Neuronal stem cell (in vitro differentiated cells): ENCODE measurements around the gene SLC25A26.

Source experiments
- DNase-seq: peaks from one replicate; pipeline ENCODE4 v3.0.0-alpha.2; 2013; ENCODE audit warnings: low spot score
- H2AFZ ChIP-seq: one replicate; pipeline ENCODE4 v1.6.1; 2013; ENCODE audit warnings: mild to moderate bottlenecking, low read length, inconsistent platforms
- H2AK5ac ChIP-seq: 2 replicates; pipeline ENCODE4 v1.6.1; 2013; ENCODE audit warnings: low read depth, mild to moderate bottlenecking, inconsistent platforms, low read length, moderate library complexity, mixed read lengths
- H2BK120ac ChIP-seq: 2 replicates; pipeline ENCODE4 v1.6.1; 2013; ENCODE audit warnings: low read depth, mild to moderate bottlenecking, inconsistent platforms, low read length, moderate library complexity, mixed read lengths
- H2BK12ac ChIP-seq: one replicate; pipeline ENCODE4 v1.6.1; 2013; ENCODE audit warnings: low read length, inconsistent platforms
- H2BK15ac ChIP-seq: 2 replicates; pipeline ENCODE4 v1.6.1; 2013; ENCODE audit warnings: mild to moderate bottlenecking, low read length, inconsistent platforms, mixed read lengths
- H2BK5ac ChIP-seq: one replicate; pipeline ENCODE4 v1.6.1; 2013; ENCODE audit warnings: inconsistent platforms, mild to moderate bottlenecking, low read length, moderate library complexity
- H3K14ac ChIP-seq: one replicate; pipeline ENCODE4 v1.6.1; 2013; ENCODE audit warnings: low read length, inconsistent platforms
- H3K18ac ChIP-seq: 2 replicates; pipeline ENCODE4 v1.6.1; 2013; ENCODE audit warnings: low read length, inconsistent platforms
- H3K23ac ChIP-seq: 2 replicates; pipeline ENCODE4 v1.6.1; 2013; ENCODE audit warnings: low read depth, mild to moderate bottlenecking, mixed read lengths, low read length, inconsistent platforms; ENCODE audit not compliant: poor library complexity
- H3K27ac ChIP-seq: replicated peaks from 3 replicates; pipeline ENCODE4 v1.5.1; 2013; ENCODE audit warnings: low read length, inconsistent platforms
- H3K27me3 ChIP-seq, 3 experiments: 2 replicates each; pipeline ENCODE4 v1.6.1; 2013; ENCODE audit warnings: low read length in 3 of 3, mild to moderate bottlenecking in 2 of 3, inconsistent platforms in 1 of 3, low read depth in 1 of 3, mixed read lengths in 1 of 3, moderate library complexity in 1 of 3; ENCODE audit not compliant: control insufficient read depth in 3 of 3, insufficient read depth in 3 of 3
- H3K36me3 ChIP-seq, 2 donors: replicated peaks in 1 of 2; 2 replicates each; pipeline ENCODE4 v1.6.1; 2013; ENCODE audit warnings: low read length in 2 of 2; ENCODE audit not compliant: control insufficient read depth in 2 of 2, insufficient read depth in 2 of 2
- H3K4ac ChIP-seq: 2 replicates; pipeline ENCODE4 v1.6.1; 2013; ENCODE audit warnings: inconsistent platforms, mild to moderate bottlenecking, low read length, moderate library complexity
- H3K4me1 ChIP-seq, 2 donors: 1 replicate in 1 of 2; 2 replicates in 1 of 2; pipeline ENCODE4 v1.6.1; 2013; ENCODE audit warnings: low read length in 2 of 2, low read depth in 1 of 2; ENCODE audit not compliant: control insufficient read depth in 2 of 2, insufficient read depth in 1 of 2
- H3K4me2 ChIP-seq: one replicate; pipeline ENCODE4 v1.6.1; 2013; ENCODE audit warnings: mild to moderate bottlenecking, low read length, inconsistent platforms; ENCODE audit not compliant: insufficient read depth, poor library complexity, severe bottlenecking
- H3K4me3 ChIP-seq, 2 donors: 2 replicates each; pipeline ENCODE4 v1.5.1; 2013; ENCODE audit warnings: low read length in 2 of 2, mild to moderate bottlenecking in 2 of 2, inconsistent platforms in 1 of 2, moderate library complexity in 1 of 2
- H3K79me1 ChIP-seq: one replicate; pipeline ENCODE4 v1.6.1; 2013; ENCODE audit warnings: low read depth, mild to moderate bottlenecking, inconsistent platforms, low read length, moderate library complexity
- H3K9ac ChIP-seq: one replicate; pipeline ENCODE4 v1.6.1; 2013; ENCODE audit warnings: mild to moderate bottlenecking, low read depth, low read length, inconsistent platforms; ENCODE audit not compliant: poor library complexity
- H3K9me3 ChIP-seq, 2 donors: replicated peaks in 1 of 2; 2 replicates each; pipeline versions ENCODE3 to v1.6.1; 2013; ENCODE audit warnings: low read length in 2 of 2, mild to moderate bottlenecking in 2 of 2, inconsistent platforms in 1 of 2, low read depth in 1 of 2, mixed read lengths in 1 of 2, moderate library complexity in 1 of 2; ENCODE audit not compliant: control insufficient read depth in 2 of 2, insufficient read depth in 1 of 2
- H4K8ac ChIP-seq: one replicate; pipeline ENCODE4 v1.6.1; 2013; ENCODE audit warnings: low read depth, mild to moderate bottlenecking, inconsistent platforms, low read length, moderate library complexity
- H4K91ac ChIP-seq: one replicate; pipeline ENCODE4 v1.6.1; 2013; ENCODE audit warnings: low read length, low read depth, mild to moderate bottlenecking, inconsistent platforms; ENCODE audit not compliant: poor library complexity
- WGBS, 2 donors: extraction: QIAGEN DNeasy Blood & Tissue Kit; methylation state at CpG; one replicate each; pipeline ENCODE4 v1.1.7; 2013; ENCODE audit warnings: missing lambda C conversion rate in 2 of 2, mixed read lengths in 1 of 2; ENCODE audit not compliant: insufficient read length in 2 of 2, insufficient replicate concordance in 1 of 2; ENCODE audit errors: extremely low coverage in 2 of 2; 5-methylcytosine and 5-hydroxymethylcytosine counted together

The SLC25A26 gene

GRCh38 chr3:66386925-66387650 lies 166.3 kb downstream of the SLC25A26 start:
- Histone ChIP-seq H3K27ac (no peak overlapping the region), H3K9ac (no peak overlapping the region), H2BK120ac (no peak overlapping the region), H3K18ac (no peak overlapping the region), H3K36me3 (peaks cover 53 to 98% of the 10 kb centered on the region in 2 donors), H3K23ac (no peak overlapping the region), H3K14ac (no peak overlapping the region), H3K4me3 (no peak overlapping the region), H3K4me1 (no peaks in the 10 kb centered on the region), H3K4ac (no peak overlapping the region), H2AK5ac (no peak overlapping the region), H3K4me2 (no peak overlapping the region), H4K8ac (no peak overlapping the region), H3K27me3 (no peaks in the 10 kb centered on the region), H2AFZ (no peak overlapping the region), H4K91ac (no peak overlapping the region), H2BK15ac (no peak overlapping the region), H3K79me1 (peaks cover 8% of the 10 kb centered on the region), H2BK12ac (no peak overlapping the region), H2BK5ac (no peak overlapping the region), H3K9me3 (peaks cover 6 to 42% of the 10 kb centered on the region in 2 donors)
- DNase-seq: no peak
- WGBS, 2 donors: no CpG with 5 or more reads among the region's 7 CpGs

- H2AFZ ChIP-seq: no peak overlapping the region
- no peak overlapping the region for H4K8ac ChIP-seq
- H3K36me3 ChIP-seq: peaks cover 51 to 98% of the 10 kb centered on the region in 2 donors
- H2BK15ac ChIP-seq: no peak overlapping the region
- no peaks in the 10 kb centered on the region for H3K4me1 ChIP-seq
- no peak overlapping the region for H3K4ac ChIP-seq
- H2BK120ac ChIP-seq: no peak overlapping the region
- H2BK5ac ChIP-seq: no peak overlapping the region
- peaks cover 3 to 40% of the 10 kb centered on the region in 2 donors for H3K9me3 ChIP-seq
- no peak overlapping the region for H3K4me3 ChIP-seq
- H3K27me3 ChIP-seq: no peaks in the 10 kb centered on the region
- H3K27ac ChIP-seq: no peak overlapping the region
- no peak overlapping the region for H3K9ac ChIP-seq
- H2BK12ac ChIP-seq: no peak overlapping the region
- H3K14ac ChIP-seq: no peak overlapping the region
- no peak overlapping the region for H3K18ac ChIP-seq
- no peak overlapping the region for H3K4me2 ChIP-seq
- H3K23ac ChIP-seq: no peak overlapping the region
- no peak for DNase-seq
- no peak overlapping the region for H2AK5ac ChIP-seq
- H3K79me1 ChIP-seq: peaks cover 5% of the 10 kb centered on the region
- no peak overlapping the region for H4K91ac ChIP-seq
These were observed 169.2 kb downstream of the SLC25A26 start for GRCh38 chr3:66390013-66390412.

- H3K4me3 ChIP-seq: no peak overlapping the region
- DNase-seq: no peak
- no peak overlapping the region for H3K23ac ChIP-seq
- H3K18ac ChIP-seq: no peak overlapping the region
- no peak overlapping the region for H2BK15ac ChIP-seq
- H3K14ac ChIP-seq: no peak overlapping the region
- H2BK120ac ChIP-seq: no peak overlapping the region
- H3K36me3 ChIP-seq: peaks cover 51 to 98% of the 10 kb centered on the region in 2 donors
- H2BK5ac ChIP-seq: no peak overlapping the region
- H3K9me3 ChIP-seq: peaks cover 0 to 15% of the 10 kb centered on the region in 2 donors
- no CpG with 5 or more reads among the region's 3 CpGs for WGBS, 2 donors
- H3K9ac ChIP-seq: no peak overlapping the region
- peaks cover 0 to 3% of the 10 kb centered on the region in 2 donors for H3K4me1 ChIP-seq
- no peak overlapping the region for H4K91ac ChIP-seq
- no peak overlapping the region for H2AFZ ChIP-seq
- H4K8ac ChIP-seq: no peak overlapping the region
- no peaks in the 10 kb centered on the region for H3K27me3 ChIP-seq
- H3K4ac ChIP-seq: no peak overlapping the region
- no peak overlapping the region for H3K4me2 ChIP-seq
- no peak overlapping the region for H2AK5ac ChIP-seq
- peaks cover 7% of the 10 kb centered on the region for H3K79me1 ChIP-seq
- no peak overlapping the region for H3K27ac ChIP-seq
- no peak overlapping the region for H2BK12ac ChIP-seq
These were observed 171.7 kb downstream of the SLC25A26 start for GRCh38 chr3:66392512-66392911.

- no peak overlapping the region for H2AFZ ChIP-seq
- no peak overlapping the region for H3K14ac ChIP-seq
- no peak overlapping the region for H3K4me2 ChIP-seq
- H4K91ac ChIP-seq: no peak overlapping the region
- no peak overlapping the region for H2BK12ac ChIP-seq
- H3K27me3 ChIP-seq: no peaks in the 10 kb centered on the region
- H3K27ac ChIP-seq: no peak overlapping the region
- H3K23ac ChIP-seq: no peak overlapping the region
- H3K4me3 ChIP-seq: peak overlapping the region in 1 of 2 donors; percentile 21
- no peak overlapping the region for H3K4ac ChIP-seq
- no peak overlapping the region for H3K18ac ChIP-seq
- DNase-seq: no peak
- no peak overlapping the region for H2BK5ac ChIP-seq
- no peak overlapping the region for H2AK5ac ChIP-seq
- WGBS, 2 donors: no CpG with 5 or more reads among the region's 2 CpGs
- peaks cover 56 to 100% of the 10 kb centered on the region in 2 donors for H3K36me3 ChIP-seq
- H3K9ac ChIP-seq: no peak overlapping the region
- H4K8ac ChIP-seq: no peak overlapping the region
- H2BK15ac ChIP-seq: no peak overlapping the region
- peaks cover 0 to 3% of the 10 kb centered on the region in 2 donors for H3K4me1 ChIP-seq
- H3K79me1 ChIP-seq: peaks cover 9% of the 10 kb centered on the region
- H2BK120ac ChIP-seq: no peak overlapping the region
- H3K9me3 ChIP-seq: peaks cover 0 to 14% of the 10 kb centered on the region in 2 donors
These were observed 172.1 kb downstream of the SLC25A26 start for GRCh38 chr3:66392966-66393332.
